ENCODE data around the gene FSTL4.

The FSTL4 gene

DNA sequence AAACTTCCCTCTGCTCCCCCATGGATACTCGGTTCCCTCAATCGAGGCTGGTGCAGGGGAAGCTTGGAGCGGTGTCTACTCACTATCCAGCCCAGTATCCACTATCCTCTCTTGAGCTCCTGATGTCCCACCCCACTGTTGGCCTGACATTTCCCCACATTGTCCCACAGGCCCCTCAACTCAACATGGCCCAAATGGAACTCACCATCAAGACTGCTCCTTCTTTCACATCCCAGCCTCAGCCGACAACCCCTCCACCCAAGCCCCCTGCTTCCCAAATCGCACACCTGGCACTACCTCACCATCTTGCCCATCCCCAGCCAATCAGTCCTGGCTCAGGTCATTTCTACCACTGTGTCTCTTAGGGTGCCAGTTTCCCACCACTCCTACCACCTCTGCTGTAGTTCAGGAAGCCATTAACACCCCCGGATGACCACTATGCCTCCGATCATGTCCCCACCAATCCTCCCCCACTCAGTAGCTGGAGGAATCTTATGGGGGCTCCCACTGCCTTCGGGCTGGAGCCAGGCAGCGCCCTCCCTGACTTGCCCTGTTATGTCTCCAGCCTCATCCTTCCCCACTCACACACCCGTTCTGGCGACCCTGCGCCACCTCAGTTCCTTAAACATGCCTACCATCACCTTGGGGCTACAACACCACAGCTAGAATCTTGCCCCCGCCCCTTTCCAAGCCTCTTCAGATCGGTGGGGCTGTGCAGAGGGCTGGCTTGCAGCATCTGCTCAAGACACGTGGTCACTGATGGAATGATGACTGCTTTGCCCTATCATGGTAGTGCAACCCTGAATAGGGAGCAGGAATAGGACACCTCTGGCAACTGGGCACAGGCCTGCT lies 273.6 kb downstream of the FSTL4 start:
- DNase-seq (ENCODE audit: low spot score): no peak

DNA sequence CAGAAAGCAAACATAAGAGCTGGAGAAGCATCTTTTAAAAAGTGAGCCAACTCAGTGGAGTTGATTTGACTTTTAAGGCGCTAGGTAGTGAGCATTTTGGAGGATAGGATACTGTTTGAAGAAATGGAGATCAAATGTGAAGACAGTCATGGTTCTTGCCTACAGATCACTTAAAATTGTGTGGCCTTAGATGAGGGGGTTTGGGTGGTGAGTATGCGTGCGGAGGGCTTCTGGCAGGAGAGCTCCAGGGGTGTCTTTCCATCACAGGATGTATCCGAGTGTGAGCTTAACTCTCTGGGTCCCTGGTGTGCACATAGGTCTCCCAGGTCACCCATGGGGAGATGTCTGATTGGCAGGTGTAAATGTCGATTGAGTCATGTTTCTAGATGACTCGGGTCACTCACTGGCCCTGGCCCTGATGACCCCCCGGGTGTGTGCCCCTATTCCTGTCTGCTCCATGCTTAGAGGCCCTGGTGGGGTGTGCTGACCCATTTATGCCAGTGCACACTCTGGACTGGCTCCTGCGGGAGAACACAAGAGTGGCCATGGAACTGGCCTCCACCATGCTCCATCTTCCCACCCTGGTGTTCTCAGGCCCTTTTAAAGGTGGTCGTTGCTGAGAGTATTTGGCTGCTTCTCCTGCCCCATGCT lies 274.4 kb downstream of the FSTL4 start:
- no peak for DNase-seq (ENCODE audit: low spot score)

DNA sequence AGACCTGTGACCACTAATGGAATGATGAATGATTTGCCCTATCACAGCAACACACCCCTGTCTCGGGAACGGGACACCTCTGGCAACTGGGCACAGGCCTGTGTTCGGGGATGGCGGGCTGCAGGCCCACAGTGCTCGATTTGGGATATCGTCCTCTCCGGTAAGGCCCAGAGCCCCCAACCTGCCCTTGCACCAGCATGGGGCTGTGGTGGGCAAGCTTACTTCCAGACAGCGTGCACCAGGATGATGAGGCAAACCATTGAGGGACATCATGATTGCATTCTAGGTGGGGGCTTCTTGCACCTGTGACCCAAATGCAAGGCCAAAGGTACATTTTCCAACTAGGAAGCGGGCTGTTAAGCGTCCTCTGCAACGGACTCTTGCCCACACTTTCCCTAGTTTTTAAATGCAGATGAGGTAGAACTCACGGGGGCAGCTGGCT lies 275.4 kb downstream of the FSTL4 start:
- DNase-seq (ENCODE audit: low spot score): no peak

DNA sequence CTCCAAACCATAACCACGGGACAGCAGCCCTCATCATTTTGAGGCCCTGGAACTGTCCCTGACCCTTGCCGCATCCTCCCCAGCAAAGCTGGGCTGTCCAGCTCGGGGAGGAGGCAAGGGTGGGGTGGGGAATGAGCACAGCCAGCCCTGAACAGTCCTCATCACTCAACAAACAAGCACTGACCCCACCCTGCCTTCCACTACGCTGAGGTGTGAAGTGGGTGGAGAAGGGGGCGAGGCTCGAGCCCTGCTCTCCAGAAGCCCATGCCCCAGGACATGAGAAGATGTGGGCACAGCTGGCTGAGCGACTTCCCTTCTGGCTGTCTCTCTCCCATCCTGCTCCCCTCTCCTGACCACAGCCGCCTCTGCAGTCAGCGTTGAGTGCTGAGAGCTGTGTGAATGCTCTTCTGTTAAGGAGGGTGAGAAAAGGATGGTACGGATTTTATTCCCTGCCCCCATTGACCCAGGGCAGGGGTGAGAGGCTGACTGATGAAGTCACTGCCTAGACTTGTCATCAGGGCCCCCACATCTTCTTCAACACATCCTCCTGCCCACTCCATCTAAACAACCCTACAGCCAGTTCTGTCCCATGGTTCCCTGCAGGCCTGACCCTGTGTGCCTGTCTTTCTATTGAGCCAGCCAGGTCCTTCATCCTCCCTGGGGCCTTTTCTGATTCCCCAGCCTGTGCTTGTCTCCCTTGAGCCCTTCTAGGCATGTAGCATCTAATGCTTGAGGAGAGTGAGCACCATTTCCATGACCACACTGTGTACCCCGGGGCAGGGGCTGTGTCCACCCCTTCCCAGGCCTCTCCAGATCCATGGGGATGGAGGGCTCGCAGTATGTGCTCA lies 276.0 kb downstream of the FSTL4 start:
- DNase-seq (ENCODE audit: low spot score): no peak

DNA sequence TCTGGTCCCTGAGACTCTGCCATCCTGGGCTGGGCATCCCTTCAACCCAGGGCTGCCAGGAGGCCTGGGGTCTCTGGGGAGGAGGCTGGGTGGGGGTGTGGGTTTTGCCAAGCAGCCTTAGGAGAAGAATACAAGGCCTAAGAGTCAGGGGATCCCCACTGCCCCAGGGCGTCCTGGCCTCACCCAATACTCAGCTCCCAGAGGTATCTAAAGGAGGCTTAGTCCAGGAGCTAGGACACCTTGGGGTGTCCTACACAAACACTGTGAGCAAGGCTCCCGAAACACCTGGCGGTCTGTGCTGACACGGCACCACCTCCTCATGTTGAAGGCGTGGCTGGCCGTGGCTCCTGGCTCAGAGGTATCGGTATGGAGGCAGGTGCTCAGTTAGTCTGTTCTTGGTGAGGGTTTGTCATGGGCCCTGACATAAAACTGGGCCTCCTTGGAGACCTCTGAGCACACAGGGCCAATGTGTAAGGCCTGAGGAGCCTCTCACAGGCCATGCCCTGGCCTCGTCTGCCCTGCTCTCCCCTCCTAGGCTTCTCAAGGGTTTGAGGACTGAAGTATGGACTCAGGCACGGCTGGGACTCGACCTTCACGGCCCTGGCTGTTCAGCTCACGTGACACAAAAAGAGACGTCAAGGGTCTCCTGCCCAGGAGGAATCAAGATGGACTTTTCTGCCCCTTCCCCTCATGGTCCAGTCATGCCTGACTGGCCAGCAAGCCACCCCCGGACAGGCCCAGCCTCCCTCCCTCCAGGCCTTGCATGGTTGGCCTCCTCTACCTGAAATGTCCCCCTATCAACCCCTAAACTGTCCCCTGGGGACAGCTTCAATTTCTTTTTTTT lies 277.3 kb downstream of the FSTL4 start:
- no peak for DNase-seq (ENCODE audit: low spot score)

DNA sequence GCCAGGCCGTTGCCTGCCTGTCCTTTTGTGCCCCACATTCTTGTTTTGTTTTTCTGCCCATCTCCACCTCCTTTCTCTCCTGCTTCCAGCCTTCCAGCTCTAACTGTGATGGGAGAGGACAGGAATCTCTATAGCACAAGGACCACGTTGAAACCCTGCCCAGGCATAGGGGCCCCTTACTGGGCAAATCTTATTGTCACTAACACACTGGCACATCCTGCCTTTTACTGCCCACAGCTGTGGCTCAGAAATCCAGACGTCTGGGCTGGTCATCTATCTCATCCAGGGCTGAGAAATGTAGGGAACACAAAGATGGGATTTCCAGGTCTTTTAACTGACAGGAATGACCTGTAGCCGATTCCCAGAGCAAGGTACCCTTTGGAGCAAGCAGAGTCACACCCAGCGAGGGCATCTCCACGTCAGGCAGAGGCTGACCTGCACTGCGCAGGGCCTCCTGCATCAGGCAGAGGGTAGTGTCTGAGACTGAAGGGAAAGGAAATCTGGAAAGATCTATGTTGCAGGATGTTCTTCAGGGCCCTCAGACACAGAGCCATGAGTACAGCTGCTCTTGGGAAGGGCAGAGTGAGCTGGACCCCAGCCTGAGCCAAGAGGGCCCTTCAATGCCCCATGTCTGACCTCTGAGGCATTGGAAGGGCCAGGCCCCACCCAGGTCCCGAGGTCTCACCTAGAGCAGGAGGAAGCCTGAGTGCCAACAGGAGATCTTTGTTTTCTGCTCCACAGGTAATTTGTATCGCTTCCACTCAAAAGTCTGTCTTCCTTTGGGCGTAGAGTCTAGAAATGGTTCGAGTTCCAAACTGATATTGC lies 278.8 kb downstream of the FSTL4 start:
- no peak for DNase-seq (ENCODE audit: low spot score)

DNA sequence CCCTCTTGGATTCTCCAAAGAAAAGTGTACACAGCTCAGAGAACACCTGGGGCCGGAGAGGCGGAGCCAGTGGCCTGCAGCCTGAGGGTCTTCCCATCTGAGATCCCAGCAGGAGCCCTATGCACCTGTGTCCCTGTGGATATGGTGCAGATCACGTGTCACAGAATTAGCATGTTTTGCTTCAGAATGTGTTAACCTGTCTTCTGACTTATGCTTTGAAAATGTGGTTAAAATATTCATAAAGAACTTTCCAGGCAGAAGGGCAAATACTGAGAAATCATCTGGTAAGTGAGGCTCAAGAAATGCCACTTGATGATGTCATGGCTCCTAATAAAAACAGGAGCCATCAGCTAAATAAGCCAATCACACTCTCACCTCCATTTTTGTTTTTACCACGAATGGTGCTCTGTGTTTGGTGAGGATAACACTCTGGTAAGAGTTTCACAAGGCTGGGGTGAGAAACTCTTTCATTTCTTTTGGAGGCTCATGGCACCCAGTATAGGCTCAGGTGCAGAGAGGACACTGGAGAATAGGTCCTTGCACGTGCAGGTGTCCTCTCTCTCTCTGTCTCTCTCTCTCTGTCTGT lies 279.8 kb downstream of the FSTL4 start:
- no peak for DNase-seq (ENCODE audit: low spot score)

DNA sequence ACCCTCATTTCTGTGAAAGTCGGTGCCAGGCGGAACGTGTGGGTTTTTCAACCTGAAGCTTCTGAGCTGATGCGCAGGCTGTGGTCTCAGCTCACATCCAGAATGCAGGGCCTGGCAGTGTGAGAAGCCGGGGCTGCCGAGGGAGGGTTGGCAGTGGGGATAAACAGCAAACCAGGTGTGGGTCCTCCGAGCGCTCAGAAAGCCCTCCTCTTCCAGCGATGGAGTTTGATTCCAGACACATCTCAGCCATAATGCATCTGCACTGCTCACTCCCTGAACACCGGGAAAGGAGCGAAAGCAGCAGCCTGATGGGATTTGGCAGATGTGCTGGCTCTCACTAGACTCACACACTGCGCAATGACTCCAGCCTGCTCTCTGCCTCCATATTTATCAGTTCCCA lies 280.4 kb downstream of the FSTL4 start:
- no peak for DNase-seq (ENCODE audit: low spot score)

DNA sequence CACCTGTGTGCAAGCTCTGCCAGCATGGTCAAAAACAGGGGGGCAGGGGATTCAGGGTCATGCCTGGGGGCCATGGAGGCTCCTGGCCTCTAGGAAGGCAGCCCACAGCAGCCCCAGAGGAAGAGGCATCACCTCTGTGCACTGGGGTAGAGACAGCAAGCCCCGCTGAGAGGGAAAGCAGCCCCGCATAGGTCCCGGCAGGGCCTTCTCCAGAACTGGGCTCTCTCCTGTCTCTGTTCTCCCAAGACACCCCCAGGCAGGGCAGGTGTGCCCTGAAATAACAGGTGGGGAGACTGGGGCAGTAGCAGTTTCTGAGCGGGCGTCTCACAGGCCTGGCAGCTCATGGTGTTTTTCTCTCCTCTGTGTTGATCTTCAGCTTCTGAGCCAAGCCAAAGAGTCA lies 281.4 kb downstream of the FSTL4 start:
- DNase-seq (ENCODE audit: low spot score): no peak

DNA sequence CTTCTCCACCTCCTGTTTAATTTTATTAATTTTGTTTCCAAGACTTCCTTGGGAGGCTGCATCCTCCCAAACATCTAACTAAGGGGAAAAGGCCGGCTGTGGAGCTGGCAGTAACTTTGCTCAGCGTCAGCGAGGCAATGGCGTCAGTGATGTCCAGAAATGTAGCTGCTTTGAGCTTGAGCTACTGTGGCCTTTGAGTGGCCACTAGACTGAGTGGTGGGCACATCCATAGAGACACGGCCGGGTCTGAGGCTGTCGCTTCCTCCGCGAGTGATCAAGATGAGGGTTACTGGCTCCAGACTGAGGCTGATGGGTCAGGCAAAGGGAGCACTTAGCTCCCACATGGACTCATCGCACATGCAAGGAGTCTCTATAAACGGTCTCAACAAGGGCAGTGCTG lies 283.5 kb downstream of the FSTL4 start:
- no peak for DNase-seq (ENCODE audit: low spot score)

DNA sequence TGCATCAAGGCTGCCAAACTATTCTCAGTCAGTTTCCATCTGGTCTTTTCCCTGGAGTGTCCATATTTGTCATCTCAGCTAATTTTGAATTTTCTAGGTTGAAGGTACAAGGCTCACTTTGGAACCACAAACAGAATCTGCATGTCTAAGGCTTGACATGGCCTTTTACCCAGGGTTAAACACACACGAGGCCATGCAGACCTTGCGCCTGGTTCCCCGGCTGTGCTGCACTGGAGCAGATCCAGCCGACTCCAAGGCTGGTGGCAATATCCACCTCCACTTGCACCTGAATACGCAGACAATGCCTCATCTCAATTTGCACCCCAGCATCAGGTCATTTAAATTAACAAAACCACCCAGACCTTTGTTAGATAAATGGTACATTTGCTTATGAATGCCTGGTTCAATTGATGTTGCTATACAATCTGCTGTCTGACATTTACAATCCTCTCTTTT lies 284.4 kb downstream of the FSTL4 start:
- no peak for DNase-seq (ENCODE audit: low spot score)

DNA sequence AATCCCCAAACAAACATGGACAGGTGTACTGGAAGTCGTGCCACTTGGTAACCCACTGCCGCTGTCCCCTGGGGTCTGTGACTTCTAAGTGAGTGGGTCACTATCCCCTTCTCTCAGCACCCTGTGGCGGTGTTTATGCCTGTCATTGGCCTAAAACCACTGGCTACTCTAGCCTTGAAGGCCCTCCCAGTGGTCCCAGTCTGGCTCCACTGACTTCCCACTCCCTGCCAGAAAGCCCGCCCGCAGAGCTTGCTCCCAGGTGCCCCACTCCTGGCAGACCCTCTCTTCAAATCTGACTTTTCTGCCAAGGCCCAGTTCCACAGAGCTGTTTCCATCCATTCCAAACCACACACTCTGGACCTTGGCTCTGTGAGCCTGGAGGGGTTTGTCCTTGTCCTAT lies 286.0 kb downstream of the FSTL4 start:
- DNase-seq (ENCODE audit: low spot score): no peak

DNA sequence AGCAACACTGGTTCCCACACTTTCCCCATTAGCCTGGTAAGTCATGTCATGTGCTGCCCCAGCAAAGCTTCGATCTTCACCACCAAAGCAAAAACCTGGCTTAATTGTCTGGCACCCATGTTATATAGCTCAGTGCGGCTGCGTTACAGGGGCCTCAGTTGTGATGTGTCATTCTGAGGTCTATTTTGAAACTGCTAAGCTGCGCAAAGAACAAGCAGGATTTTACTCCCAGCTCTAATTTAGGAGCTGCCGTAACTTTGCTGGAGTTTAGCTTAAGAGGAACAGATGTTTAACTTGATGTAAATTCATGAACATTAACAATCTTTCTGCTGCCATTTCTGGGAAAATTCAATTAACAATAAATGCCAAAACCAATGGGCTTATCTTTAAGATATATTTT lies 286.5 kb downstream of the FSTL4 start:
- no peak for DNase-seq (ENCODE audit: low spot score)

DNA sequence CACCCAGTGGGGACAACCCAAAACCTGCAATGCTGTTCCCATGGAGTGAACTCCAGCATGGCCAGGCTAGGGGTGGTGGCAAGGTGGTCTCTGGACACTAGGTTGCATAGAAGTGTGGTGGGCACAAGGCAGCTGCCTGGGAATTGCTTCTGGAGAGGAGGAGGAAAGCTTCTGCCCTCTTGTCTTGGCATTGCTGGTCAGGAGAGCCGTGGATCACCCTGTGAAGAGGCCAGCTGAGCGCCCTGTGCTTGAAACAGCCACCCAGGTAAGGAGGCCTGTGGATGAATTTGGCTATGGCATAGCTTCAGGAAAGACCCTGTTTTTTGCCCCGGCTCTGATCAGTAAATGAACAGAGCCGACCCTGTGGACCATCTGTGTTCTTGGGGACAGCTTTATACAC lies 287.4 kb downstream of the FSTL4 start:
- no peak for DNase-seq (ENCODE audit: low spot score)

DNA sequence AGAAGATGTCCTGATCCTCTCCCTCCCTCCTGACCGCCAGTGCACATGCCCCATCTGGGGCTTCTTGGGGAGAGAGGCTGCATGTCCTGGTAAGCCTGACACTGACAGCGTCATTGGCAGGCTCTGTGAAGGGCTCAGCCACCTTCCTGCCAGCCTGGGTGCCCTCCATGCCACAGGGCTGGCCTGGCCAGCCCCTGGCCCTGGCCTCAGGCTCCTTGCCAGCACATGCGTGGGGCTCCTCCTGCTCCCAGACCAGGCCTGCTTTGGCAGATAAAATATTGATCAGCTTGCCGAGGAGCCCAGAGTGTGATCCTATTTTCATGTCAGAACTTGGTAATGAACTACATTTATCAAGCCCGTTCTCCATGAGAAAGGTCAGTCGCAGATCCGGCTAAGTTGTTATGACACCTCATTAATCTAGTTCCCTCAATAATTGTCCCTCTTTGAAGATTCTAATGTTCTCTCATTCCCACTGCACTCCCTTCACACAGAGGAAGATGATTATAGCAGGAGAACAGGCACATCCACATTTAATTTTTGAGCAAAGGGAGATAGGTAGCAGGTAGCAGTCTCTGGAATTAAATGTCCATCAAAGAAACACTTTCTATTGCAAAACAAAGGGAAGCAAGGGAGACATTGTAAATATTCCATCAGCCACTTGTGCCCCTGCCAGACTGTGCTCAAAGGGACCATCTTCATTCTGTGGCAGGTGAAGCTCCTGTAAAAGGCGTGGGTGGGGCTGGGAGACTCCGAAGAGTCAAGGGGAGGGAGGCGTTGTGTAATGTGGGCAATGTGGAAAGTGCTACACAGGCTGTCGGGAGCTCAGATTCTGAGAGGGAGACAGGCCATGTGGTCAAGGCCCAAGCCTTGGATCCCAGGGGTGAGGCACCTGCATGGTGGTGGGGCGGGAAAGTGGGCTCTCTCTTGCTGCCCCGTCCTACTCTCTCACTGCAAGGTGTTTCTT lies 288.6 kb downstream of the FSTL4 start:
- DNase-seq (ENCODE audit: low spot score): no peak

DNA sequence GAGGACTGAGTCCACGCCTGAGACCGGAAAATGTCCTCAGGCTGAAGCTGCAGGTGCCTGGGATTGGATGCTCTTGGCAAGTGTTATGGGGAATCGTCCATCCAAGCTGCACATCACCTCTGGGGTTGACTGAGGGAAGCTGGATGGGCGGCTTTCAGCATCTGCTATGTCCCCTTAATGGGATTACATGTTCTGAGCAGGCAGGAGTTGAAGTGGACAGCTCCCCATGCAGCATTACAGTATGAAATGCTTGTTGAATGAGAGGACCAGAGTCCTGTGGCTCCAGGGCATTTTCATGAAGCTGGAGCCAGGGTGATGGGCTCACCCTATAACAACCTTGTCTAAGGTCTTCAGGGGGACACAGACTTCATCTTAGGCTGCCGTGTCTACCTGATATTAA lies 289.6 kb downstream of the FSTL4 start:
- DNase-seq (ENCODE audit: low spot score): no peak

DNA sequence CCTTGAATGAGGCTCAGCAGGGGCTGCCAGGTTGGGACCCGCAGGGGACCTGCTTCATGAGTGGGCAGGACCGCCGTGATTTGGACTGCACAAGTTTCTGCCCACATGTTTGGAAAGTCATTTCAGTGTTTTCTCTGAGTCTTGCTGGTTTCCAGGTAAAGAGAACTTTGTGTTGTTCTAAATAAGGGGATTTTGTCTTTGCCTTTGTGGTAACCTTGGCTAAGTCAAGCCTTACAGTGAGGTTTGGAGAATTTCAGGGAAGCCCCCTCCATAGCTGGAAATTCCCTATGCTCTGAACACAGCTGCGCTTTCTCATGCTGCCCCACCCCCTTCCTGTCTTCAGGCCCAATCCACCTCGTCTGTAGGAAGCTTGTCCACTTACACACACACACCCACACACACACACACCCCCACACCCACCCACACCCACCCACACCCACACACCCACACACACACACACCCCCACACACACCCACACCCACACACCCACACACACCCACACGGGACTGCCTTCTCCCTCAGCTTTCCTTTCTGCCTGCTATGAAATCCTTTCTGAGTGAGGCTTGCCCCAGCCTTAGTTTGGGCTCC lies 290.4 kb downstream of the FSTL4 start:
- DNase-seq (ENCODE audit: low spot score): no peak

DNA sequence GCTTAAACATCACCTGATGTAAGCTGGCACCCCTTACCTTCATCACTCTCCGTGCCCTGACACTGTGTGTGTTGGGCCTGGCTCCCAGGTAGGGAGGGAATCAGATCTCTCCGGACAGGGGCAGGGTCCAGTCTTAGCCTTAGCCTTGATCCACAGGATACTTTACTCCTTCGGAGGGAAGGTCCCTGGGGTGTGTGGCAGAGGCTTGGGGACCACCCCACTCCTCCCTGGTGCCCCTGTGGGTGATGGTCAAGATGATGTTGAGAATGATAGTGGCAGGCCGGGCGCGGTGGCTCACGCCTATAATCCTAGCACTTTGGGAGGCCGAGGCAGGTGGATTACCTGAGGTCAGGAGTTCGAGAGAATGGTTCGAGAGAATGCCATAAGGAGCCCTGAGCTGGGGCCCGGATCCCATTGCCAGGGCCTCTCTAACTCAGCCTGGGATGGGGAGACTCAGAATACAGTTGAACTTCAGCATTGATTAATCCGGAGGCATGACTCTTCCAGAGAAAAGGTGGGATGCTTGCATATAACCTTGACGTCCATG lies 291.0 kb downstream of the FSTL4 start:
- DNase-seq (ENCODE audit: low spot score): no peak

Data from CD4-positive, alpha-beta T cell treated with Interleukin-6 at 100 ng/mL for 8 hours (primary cell).